COLO668 (cell line): ENCODE results near the gene CADPS.

Experiments used
- DNase-seq: peaks from one replicate; lab custom pipeline; 2025; ENCODE audit not compliant: unreplicated experiment; lab: John Stamatoyannopoulos, UW

Gene CADPS

GRCh38 chr3:62378311-62378789, 496.9 kb downstream of the CADPS start:
- no peak for DNase-seq

- DNase-seq, result no peak
Measured at GRCh38 chr3:62376906-62377877, 498.0 kb downstream of the CADPS start.

- DNase-seq, result no peak
Measured at GRCh38 chr3:62376454-62376720, 498.8 kb downstream of the CADPS start.

- DNase-seq, result no peak
Measured at GRCh38 chr3:62375655-62376453, 499.4 kb downstream of the CADPS start.

- DNase-seq, result no peak
Measured at GRCh38 chr3:62374341-62375218, 500.6 kb downstream of the CADPS start.

- peak; percentile 9 for DNase-seq
Measured at GRCh38 chr3:62373714-62374333, 501.4 kb downstream of the CADPS start.

- peak; percentile 17 for DNase-seq
Measured at GRCh38 chr3:62373215-62373614, 502.0 kb downstream of the CADPS start, which contains the start of gene FEZF2. TSS of gene FEZF2 (minus strand) at chr3:62373550. CDS start at chr3:62372868, 682 bp downstream.

GRCh38 chr3:62372621-62373041, 502.6 kb downstream of the CADPS start:
- DNase-seq, result peak; percentile 36

GRCh38 chr3:62371720-62372591, 503.3 kb downstream of the CADPS start:
- DNase-seq, result peak; percentile 48

GRCh38 chr3:62370858-62371719, 504.1 kb downstream of the CADPS start:
- DNase-seq, result peak; percentile 17

- no peak for DNase-seq
Measured at GRCh38 chr3:62370112-62370857, 504.9 kb downstream of the CADPS start.

GRCh38 chr3:62369476-62369743, 505.8 kb downstream of the CADPS start:
- DNase-seq, result no peak

- peak; percentile 4 for DNase-seq
Measured at GRCh38 chr3:62368705-62369475, 506.3 kb downstream of the CADPS start.

- no peak for DNase-seq
Measured at GRCh38 chr3:62368290-62368704, 506.9 kb downstream of the CADPS start.

GRCh38 chr3:62367763-62368195, 507.4 kb downstream of the CADPS start:
- DNase-seq, result no peak

GRCh38 chr3:62366126-62366484, 509.1 kb downstream of the CADPS start:
- no peak for DNase-seq

- DNase-seq, result no peak
Measured at GRCh38 chr3:62365391-62366125, 509.7 kb downstream of the CADPS start.
